Activated T-cell treated with anti-CD3 and anti-CD28 coated beads, Interleukin-2, amount 50 U/mL, for 24 hours (primary cell): Measurements from ENCODE around the gene ATAD3A.
A peak's percentile ranks its signal among the peaks of the same experiment; 100 is the strongest.
"Not testable (repeated sequence)": the region's sequence is repeated elsewhere in the genome, so short reads cannot be mapped to it uniquely, and the experiment has no call there.

Experiments
- DNase-seq: peaks from one replicate; pipeline ENCODE4 v3.0.0-alpha.2; 2020
- H3K27ac Mint-ChIP-seq: 2 replicates; pipeline ENCODE4 v1.8.0; 2020; ENCODE audit warnings: mild to moderate bottlenecking, mixed read lengths
- H3K27me3 Mint-ChIP-seq: 2 replicates; pipeline ENCODE4 v1.8.0; 2020; ENCODE audit warnings: mixed read lengths
- H3K36me3 Mint-ChIP-seq: 2 replicates; pipeline ENCODE4 v1.8.0; 2020; ENCODE audit warnings: low read depth, mixed read lengths
- H3K4me1 Mint-ChIP-seq: 2 replicates; pipeline ENCODE4 v1.8.0; 2020; ENCODE audit warnings: low read depth, mixed read lengths
- H3K4me3 Mint-ChIP-seq: 2 replicates; pipeline ENCODE4 v1.8.0; 2020; ENCODE audit warnings: mild to moderate bottlenecking, moderate library complexity, mixed read lengths
- H3K9me3 Mint-ChIP-seq: 2 replicates; pipeline ENCODE4 v1.8.0; 2020; ENCODE audit warnings: mixed read lengths

Gene ATAD3A

DNA sequence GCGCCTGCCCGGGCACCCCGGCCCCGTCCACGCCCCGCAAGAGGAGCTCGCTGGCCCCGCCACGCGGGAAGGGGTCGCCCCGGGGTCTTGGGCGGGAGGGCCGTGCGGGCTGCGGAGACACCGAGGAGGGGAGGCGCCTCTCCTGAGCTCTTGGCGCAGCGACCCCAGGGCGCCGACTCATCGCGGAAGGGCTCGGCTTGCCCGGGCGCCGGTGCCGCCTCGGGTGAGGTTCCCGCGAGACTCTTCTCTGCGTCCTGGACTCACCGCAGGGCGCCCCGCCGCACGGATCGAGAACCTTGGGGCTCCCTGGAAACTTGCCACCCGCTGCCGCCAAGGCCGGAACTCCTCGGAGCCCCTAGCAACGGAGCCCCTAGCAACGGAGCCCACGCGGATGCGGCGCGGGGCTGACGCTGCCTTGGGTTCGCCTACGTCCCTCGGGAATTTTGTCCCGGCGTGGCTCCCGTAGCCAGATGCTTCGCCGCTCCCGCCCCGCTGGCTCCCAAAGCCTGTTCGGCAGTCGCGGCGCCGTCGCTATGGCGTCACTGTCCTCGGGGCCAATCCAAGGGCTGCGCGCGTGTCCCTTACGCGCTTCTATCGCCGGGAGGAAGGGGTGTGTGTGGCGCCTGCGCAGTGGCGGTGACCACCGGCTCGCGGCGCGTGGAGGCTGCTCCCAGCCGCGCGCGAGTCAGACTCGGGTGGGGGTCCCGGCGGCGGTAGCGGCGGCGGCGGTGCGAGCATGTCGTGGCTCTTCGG lies at the start of gene ATAD3A:
Gene ATAD3A (plus strand): TSS at position 630 of the 753 bp plus-strand sequence. CDS start 107 bp downstream, at position 737.
- H3K27me3 Mint-ChIP-seq, result no peaks in the 10 kb centered on the region
- peak within 1 kb of the TSS; percentile 85 for H3K4me3 Mint-ChIP-seq
- H3K27ac Mint-ChIP-seq, result peak within 1 kb of the TSS; percentile 93
- H3K9me3 Mint-ChIP-seq, result no peaks in the 10 kb centered on the region
- H3K4me1 Mint-ChIP-seq, result peaks cover 15% of the 10 kb centered on the region
- peaks cover 35% of the 10 kb centered on the region for H3K36me3 Mint-ChIP-seq
- peak; percentile 97 for DNase-seq

DNA sequence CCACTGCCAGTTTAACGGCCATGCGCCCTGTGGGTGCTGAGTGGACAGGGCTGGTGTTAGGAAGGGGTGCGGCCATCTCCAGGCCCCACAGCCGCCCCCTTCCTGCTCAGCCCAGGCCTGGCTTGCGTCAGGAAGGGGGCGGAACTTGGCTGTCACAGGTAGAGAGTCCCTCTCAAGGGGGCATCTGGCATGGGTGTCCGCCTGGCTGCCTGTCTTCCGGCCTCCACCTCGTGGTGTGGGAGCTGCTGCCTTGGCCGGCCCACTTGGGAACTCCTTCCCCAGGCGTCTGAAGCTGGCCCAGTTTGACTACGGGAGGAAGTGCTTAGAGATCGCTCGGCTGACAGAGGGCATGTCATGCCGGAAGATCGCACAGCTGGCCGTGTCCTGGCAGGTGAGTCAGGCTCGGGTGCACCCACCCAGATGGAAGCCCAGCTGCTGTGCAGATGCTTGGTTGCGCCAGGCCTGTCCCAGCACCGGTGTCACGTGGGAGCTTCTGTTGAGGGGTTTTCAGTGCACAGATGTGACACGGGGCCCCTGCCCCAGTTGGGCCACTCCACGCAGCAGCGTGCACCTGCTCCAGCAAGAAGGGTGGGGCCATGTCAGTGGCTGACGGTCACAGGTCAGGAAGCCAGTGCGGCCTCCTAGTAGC lies 49.5 kb upstream of the ATAD3A start:
- no peak overlapping the region for H3K27ac Mint-ChIP-seq

DNA sequence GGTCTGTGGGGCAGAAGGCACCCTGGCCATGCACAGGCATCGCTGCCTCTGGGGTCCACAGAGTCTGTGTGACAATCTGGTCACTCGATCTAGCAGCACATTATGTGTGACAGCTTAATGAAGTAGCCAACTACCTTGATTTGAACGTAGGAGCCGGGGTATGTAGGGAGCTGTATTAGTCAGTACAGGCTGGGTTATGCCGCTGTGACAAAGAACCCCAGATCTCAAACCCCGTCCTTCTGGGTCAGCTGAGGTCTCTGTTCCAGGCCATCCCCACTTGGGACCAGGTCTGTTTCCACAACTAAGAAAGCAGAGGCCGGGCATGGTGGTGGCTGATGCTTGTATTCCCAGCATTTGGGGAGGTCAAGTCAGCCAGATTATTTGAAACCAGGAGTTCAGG lies 48.6 kb upstream of the ATAD3A start:
- H3K4me3 Mint-ChIP-seq, result no peak overlapping the region
- DNase-seq, result no peak
- no peaks in the 10 kb centered on the region for H3K9me3 Mint-ChIP-seq
- H3K27ac Mint-ChIP-seq, result no peak overlapping the region
- H3K27me3 Mint-ChIP-seq, result peaks cover 8% of the 10 kb centered on the region
- H3K4me1 Mint-ChIP-seq, result no peaks in the 10 kb centered on the region
- H3K36me3 Mint-ChIP-seq, result no peaks in the 10 kb centered on the region

More for the DNA sequence above, 49.5 kb upstream of the ATAD3A start:
- H3K4me3 Mint-ChIP-seq, result peak overlapping the region; percentile 41
- no peaks in the 10 kb centered on the region for H3K9me3 Mint-ChIP-seq
- H3K4me1 Mint-ChIP-seq, result no peaks in the 10 kb centered on the region
- H3K36me3 Mint-ChIP-seq, result no peaks in the 10 kb centered on the region
- H3K27me3 Mint-ChIP-seq, result peaks cover 8% of the 10 kb centered on the region
- no peak for DNase-seq

DNA sequence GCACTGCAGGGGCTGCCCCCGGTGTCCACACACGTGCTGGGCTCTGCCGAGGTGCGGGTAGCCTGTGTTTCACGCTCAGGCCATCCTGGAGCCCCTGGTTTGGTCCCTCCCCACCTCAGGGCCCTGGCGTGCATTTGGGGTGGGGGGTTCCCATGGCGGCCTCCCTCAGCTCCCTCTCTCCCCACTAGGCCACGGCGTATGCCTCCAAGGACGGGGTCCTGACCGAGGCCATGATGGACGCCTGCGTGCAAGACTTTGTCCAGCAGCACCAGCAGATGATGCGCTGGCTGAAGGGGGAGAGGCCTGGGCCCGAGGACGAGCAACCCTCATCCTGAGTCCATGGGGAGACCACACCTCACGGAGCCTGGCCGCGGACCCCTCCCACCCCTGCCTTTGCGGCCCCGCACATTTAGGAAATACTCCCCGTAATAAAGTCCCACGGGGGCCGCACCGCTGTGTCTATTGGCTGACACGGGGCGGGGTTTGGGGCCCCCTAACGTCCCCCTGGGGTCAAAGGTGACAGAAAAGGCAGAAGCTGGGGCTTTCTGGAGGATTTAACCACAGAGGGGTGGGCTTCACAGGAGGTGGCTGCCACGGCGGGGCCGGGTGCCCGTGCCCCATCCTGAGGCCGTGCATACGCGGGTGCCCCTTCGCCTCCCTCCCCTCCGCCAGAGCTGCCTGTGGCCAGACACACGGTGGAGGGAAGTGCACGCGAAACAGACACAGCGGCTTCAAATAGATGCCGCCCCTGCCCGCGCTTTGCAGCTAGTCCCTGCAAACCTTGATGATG lies 43.6 kb upstream of the ATAD3A start:
- DNase-seq, H3K27me3 Mint-ChIP-seq, H3K4me3 Mint-ChIP-seq, H3K27ac Mint-ChIP-seq, H3K9me3 Mint-ChIP-seq: not testable (repeated sequence)
- H3K4me1 Mint-ChIP-seq, result peaks cover 18% of the 10 kb centered on the region
- peaks cover 15% of the 10 kb centered on the region for H3K36me3 Mint-ChIP-seq

DNA sequence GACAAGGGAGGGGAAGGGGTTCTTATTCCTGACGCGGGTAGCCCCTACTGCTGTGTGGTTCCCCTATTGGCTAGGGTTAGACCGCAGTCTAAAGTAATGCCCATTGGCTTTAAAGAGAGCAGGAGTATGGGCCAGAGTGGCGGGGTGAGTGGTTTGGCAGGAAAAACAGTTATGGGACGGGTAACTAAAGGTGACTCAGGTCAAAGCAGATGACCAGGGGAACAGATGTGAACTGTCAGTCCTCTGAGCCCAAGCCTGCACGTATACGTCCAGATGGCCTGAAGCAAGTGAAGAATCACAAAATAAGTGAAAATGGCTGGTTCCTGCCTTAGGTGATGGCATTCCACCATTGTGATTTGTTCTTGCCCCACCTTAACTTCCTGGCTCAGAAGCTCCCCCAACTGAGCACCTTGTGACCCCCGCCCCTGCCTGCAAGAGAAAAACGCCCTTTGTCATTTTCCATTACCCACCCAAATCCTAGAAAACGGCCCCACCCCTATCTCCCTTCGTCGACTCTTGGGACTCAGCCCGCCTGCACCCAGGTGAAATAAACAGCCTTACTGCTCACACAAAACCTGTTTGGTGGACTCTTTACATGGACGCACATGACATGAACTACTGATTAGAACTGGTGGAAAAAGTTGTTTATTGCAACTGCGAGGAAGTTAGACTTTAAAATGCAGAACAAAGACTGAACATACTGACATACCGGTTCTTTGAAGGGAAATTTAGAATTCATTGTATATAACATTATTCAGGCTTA lies 41.2 kb upstream of the ATAD3A start:
- peak overlapping the region; percentile 94 for H3K27ac Mint-ChIP-seq
- no peaks in the 10 kb centered on the region for H3K27me3 Mint-ChIP-seq
- H3K36me3 Mint-ChIP-seq, result peaks cover 32% of the 10 kb centered on the region
- H3K4me1 Mint-ChIP-seq, result peaks cover 29% of the 10 kb centered on the region
- H3K9me3 Mint-ChIP-seq, result no peaks in the 10 kb centered on the region
- peak; percentile 52 for DNase-seq
- peak overlapping the region; percentile 88 for H3K4me3 Mint-ChIP-seq

DNA sequence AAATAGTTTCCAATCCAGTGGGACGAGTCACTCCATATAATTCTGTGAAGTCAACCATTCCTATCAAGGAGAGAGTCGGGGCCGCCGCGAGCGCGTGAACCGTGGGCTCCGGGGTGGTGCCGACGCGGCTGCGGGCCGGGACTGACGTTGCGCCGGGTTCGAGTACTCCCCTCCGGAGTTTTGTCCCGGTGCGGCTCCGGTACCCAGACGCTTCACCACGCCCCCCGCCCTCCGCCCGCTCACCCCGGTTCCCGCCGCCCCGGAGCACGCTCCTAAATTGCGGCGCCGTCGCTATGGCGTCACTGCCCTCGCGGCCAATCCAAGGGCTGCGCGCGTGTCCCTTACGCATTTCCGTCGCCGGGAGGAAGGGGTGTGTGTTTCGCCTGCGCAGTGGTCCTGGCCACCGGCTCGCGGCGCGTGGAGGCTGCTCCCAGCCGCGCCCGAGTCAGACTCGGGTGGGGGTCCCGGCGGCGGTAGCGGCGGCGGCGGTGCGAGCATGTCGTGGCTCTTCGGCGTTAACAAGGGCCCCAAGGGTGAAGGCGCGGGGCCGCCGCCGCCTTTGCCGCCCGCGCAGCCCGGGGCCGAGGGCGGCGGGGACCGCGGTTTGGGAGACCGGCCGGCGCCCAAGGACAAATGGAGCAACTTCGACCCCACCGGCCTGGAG lies 40.4 kb upstream of the ATAD3A start, which contains the start of gene ATAD3B:
Gene ATAD3B (plus strand): TSS at position 377 of the 664 bp plus-strand sequence. CDS start 120 bp downstream, at position 497.
- no peaks in the 10 kb centered on the region for H3K9me3 Mint-ChIP-seq
- H3K36me3 Mint-ChIP-seq, result peaks cover 36% of the 10 kb centered on the region
- peak; percentile 96 for DNase-seq
- no peaks in the 10 kb centered on the region for H3K27me3 Mint-ChIP-seq
- peaks cover 31% of the 10 kb centered on the region for H3K4me1 Mint-ChIP-seq
- peak within 1 kb of the TSS; percentile 88 for H3K4me3 Mint-ChIP-seq
- peak within 1 kb of the TSS; percentile 94 for H3K27ac Mint-ChIP-seq

DNA sequence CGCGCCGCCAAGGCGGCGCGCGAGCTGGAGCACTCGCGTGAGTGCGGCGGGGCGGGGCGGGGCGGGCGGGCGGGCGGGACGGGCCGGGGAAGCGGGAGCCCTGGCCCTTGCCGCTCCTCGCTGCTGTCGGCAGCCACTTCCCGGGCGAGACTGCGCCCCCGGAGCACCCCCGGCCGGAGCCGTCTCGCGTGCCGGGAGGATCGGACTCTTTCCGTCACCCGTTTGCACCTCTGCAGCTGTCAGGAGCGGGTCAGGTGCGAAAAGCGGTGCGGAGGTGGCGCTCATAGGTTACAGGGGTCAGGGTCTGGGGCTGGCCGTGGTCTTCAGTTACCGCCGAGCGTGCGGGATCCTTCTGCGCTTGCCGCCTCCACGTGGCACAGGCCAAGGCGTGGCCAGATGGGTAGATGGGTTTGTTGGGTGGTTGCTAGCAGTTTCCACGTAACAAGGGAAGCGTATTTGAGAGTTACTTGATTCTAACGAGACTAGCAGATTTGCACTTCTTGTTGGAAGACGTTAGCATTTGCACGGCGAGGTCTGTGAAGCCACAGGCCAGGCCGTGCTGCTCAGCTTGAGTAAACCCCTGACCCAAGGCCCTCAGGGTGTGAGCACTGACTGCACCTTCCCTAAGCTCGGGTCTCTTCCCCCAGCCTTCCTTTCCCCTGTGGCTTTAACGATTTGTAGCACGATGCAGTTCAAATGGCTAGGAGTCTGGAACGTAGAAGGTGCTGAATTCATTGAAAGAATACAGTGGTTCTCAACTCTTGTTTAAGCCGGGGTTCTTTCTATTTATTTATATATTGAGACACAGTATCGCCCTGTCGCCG lies 39.7 kb upstream of the ATAD3A start:
- not testable (repeated sequence) for H3K27me3 Mint-ChIP-seq
- H3K27ac Mint-ChIP-seq, result peak overlapping the region; percentile 83

DNA sequence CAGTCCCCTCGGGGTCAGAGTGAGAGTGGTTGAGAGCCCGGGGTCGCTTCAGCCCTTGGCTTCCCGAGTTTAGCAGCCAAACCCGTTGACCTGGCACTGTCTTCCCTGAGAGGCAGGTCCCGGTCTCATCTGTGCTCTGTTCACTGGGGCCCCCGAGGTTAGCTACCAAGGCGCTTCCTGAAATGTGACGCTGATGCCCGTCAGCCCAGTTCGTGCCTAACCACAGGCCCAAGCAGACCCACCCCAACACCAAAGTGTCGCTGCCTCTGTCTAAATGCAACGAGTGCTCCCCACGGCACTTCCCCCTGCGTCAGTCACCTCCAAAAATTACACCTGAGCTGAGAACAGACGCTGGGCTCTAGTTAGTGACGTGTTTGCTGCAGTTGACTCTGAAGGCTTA lies 36.0 kb upstream of the ATAD3A start:
- Mint-ChIP-seq H3K36me3 (peaks cover 71% of the 10 kb centered on the region), H3K4me1 (peaks cover 21% of the 10 kb centered on the region)
- not testable (repeated sequence) for H3K4me3 Mint-ChIP-seq, DNase-seq, H3K27ac Mint-ChIP-seq, H3K27me3 Mint-ChIP-seq, H3K9me3 Mint-ChIP-seq

More for the DNA sequence above, 39.7 kb upstream of the ATAD3A start:
- not testable (repeated sequence) for H3K9me3 Mint-ChIP-seq
- Mint-ChIP-seq H3K4me1 (peaks cover 31% of the 10 kb centered on the region), H3K36me3 (peaks cover 44% of the 10 kb centered on the region), H3K4me3 (peak overlapping the region; percentile 88)
- DNase-seq, result peak; percentile 65

DNA sequence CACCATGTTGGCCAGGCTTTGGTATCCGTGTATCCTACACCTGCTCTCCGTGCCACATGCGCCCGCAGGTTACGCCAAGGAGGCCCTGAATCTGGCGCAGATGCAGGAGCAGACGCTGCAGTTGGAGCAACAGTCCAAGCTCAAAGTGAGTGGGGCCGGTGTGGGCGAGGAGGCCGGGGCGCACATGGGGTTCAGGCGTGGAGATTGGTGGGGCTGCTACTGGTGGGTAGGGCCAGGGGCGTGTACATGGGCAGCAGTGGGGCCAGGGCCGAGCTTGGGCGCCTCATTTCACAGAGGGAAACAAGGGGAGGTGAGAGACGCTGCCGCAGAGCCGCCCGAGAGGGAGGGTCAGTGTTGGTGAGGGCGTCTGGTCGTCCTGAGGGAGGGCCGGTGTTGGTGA lies 34.8 kb upstream of the ATAD3A start:
- no peak for DNase-seq
- Mint-ChIP-seq H3K27ac (no peak overlapping the region), H3K36me3 (peaks cover 75% of the 10 kb centered on the region), H3K4me3 (no peak overlapping the region), H3K27me3 (no peaks in the 10 kb centered on the region), H3K4me1 (peaks cover 19% of the 10 kb centered on the region), H3K9me3 (no peaks in the 10 kb centered on the region)

DNA sequence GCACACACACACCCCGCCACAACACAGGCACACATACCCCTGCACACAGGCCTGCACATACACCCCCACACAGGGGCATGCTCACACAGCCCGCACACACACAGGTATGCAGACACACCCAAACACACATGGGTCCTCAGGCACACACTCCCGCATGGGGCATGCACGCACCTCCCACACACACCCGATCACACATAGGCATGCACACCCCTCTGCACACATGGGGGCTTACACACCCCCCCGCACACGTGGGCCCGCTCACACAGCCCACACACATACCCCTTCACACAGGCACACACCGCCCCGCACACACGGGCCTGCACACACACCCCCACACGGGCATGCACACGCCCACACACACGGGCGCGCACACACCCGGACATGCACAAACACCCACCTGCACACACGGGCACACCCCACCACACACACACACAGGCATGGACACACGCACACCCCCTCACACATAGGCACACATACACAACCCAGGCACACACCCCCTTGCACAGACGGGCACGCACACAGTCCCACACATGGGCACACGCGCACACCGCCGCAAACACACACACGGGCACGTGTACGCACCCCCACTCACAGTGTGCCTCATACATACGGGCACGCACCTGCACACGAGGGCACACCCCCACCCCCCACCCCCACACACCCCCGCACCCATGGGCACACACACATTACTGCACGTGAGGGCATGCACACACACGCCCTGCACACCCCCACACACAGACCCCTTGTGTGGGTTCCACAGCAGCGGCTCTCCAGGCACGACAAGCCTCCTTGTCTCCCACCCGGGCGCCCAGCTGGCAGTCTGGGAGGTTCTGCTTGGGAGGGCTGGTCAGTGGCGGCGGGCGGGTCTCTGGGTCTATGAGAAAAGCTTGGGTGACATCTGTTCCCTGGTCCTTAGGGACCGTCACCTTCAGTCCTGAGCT lies 32.1 kb upstream of the ATAD3A start:
- H3K27me3 Mint-ChIP-seq, result no peaks in the 10 kb centered on the region
- H3K4me1 Mint-ChIP-seq, result peaks cover 5% of the 10 kb centered on the region
- H3K36me3 Mint-ChIP-seq, result peaks cover 78% of the 10 kb centered on the region
- DNase-seq, result no peak
- peak overlapping the region; percentile 22 for H3K27ac Mint-ChIP-seq
- no peak overlapping the region for H3K4me3 Mint-ChIP-seq
- no peaks in the 10 kb centered on the region for H3K9me3 Mint-ChIP-seq

DNA sequence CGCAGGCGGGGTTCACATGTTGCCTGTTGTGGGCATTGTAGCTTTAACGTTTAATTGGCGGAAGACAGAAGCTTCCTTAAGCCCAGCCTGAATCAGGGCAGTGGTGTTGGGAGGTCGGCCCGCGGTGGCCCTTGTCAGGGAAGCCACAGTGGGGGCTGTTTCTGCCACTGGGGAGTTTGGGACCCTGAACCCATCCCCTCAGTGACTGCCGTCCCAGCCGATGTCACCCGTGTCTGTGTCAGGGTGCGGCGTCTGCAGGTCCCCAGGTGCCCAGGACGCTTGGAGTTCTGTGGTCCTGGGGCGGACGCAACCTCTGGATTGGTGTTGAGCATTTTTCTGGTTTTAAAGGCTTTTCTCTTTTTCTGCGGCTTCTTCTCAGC lies 31.5 kb upstream of the ATAD3A start:
- not testable (repeated sequence) for DNase-seq, H3K27me3 Mint-ChIP-seq, H3K9me3 Mint-ChIP-seq, H3K27ac Mint-ChIP-seq, H3K4me3 Mint-ChIP-seq, H3K4me1 Mint-ChIP-seq
- H3K36me3 Mint-ChIP-seq, result peaks cover 81% of the 10 kb centered on the region

DNA sequence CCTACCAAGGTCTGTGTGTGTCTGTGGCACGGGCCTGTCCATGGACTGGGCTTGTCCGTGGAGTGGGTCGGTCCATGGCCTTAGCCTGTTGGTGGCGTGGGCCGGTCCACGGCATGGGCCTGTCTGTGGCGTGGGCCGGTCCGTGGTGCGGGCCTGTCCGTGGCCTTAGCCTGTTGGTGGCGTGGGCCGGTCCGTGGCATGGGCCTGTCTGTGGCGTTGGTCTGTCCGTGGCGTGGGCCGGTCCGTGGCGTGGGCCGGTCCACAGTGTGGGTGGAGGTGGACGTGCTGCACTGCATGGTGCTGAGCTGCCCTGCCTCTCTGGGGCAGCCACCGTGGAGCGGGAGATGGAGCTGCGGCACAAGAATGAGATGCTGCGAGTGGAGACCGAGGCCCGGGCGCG lies 30.2 kb upstream of the ATAD3A start:
- not testable (repeated sequence) for DNase-seq, H3K4me1 Mint-ChIP-seq, H3K27me3 Mint-ChIP-seq, H3K27ac Mint-ChIP-seq, H3K9me3 Mint-ChIP-seq, H3K4me3 Mint-ChIP-seq
- H3K36me3 Mint-ChIP-seq, result peaks cover 80% of the 10 kb centered on the region
